K562 (cell line): Measurements from ENCODE around the gene GPN3.

Experiments used
- CBFB ChIP-seq: sonication (generic); formaldehyde crosslinking; IDR thresholded peaks from 2 replicates; pipeline ENCODE4 v1.4.0; 2020; ENCODE audit warnings: mild to moderate bottlenecking, missing genetic modification reagents
- HNRNPK ChIP-seq: fragments of 200-400 bp; formaldehyde crosslinking; IDR thresholded peaks from one replicate; pipeline ENCODE4 v1.6.1; 2018; ENCODE audit warnings: mild to moderate bottlenecking, low read depth, low read length; ENCODE audit not compliant: poor library complexity, severe bottlenecking
- JUND ChIP-seq, 2 experiments: IDR thresholded peaks; 2 replicates in 1 of 2; 3 replicates in 1 of 2; pipeline ENCODE4 v1.6.1; 2011; ENCODE audit warnings: borderline replicate concordance in 2 of 2, low read depth in 2 of 2, low read length in 2 of 2, improper control_type of control experiment in 1 of 2, missing biosample characterization in 1 of 2, missing genetic modification characterization in 1 of 2, missing genetic modification reagents in 1 of 2
- OTX1 ChIP-seq: fragments of 450-650 bp; formaldehyde crosslinking; IDR thresholded peaks from 2 replicates; pipeline ENCODE4 v1.4.0; 2022; ENCODE audit warnings: mild to moderate bottlenecking
- PHF8 ChIP-seq: fragments of 200-600 bp; sonication (generic); IDR thresholded peaks from 2 replicates; pipeline ENCODE4 v1.6.1; 2012; ENCODE audit warnings: mixed run types, mild to moderate bottlenecking, inconsistent platforms, low read length, moderate library complexity, borderline replicate concordance
- POLR2A ChIP-seq: fragments of 450-650 bp; conservative IDR thresholded peaks from 2 replicates; pipeline ENCODE4 v1.6.1; 2016
- RBBP5 ChIP-seq: fragments of 200-600 bp; sonication (generic); IDR thresholded peaks from 2 replicates; pipeline ENCODE4 v1.6.1; 2012; ENCODE audit warnings: borderline replicate concordance, mild to moderate bottlenecking, low read length, control low read depth, inconsistent platforms; ENCODE audit not compliant: insufficient read depth, poor library complexity, severe bottlenecking
- TF ChIP-seq, protein P1 (sequence below): fragments of 250-450 bp; sonication (Bioruptor Pico); IDR thresholded peaks from 2 replicates; pipeline ENCODE4 v1.8.0; 2022; ENCODE audit warnings: moderate library complexity, mild to moderate bottlenecking, inconsistent platforms
- TF ChIP-seq, protein P2 (sequence below), 2 experiments: fragments of 450-650 bp; formaldehyde crosslinking in 1 of 2; IDR thresholded peaks; 2 replicates each; pipeline versions ENCODE4 v1.4.0 to v1.6.1; 2014 to 2020; ENCODE audit warnings: mild to moderate bottlenecking in 2 of 2, borderline replicate concordance in 1 of 2, low read depth in 1 of 2
- TF ChIP-seq, protein P3 (sequence below), 3 experiments: IDR thresholded peaks in 2 of 3; conservative IDR thresholded peaks in 1 of 3; 2 replicates each; pipeline ENCODE4 v1.5.1; 2011 to 2012; ENCODE audit warnings: low read length in 3 of 3, mild to moderate bottlenecking in 3 of 3, control low read depth in 2 of 3, improper control_type of control experiment in 1 of 3, inconsistent platforms in 1 of 3, low read depth in 1 of 3, mixed read lengths in 1 of 3, moderate library complexity in 1 of 3; ENCODE audit not compliant: insufficient read depth in 2 of 3

- TF ChIP-seq JUND (IDR thresholded peaks at IDR 0.05; ENCODE audit: borderline replicate concordance, low read depth, low read length) (no peak), JUND (tag; IDR thresholded peaks at IDR 0.05; ENCODE audit: borderline replicate concordance, low read depth, low read length) (no peak), POLR2A (no peak), CBFB (CRISPR knock-in tag) (no peak), PHF8 (no peak), OTX1 (CRISPR knock-in tag) (no peak), RBBP5 (no peak), HNRNPK (no peak)
- TF ChIP-seq, protein P1, sequence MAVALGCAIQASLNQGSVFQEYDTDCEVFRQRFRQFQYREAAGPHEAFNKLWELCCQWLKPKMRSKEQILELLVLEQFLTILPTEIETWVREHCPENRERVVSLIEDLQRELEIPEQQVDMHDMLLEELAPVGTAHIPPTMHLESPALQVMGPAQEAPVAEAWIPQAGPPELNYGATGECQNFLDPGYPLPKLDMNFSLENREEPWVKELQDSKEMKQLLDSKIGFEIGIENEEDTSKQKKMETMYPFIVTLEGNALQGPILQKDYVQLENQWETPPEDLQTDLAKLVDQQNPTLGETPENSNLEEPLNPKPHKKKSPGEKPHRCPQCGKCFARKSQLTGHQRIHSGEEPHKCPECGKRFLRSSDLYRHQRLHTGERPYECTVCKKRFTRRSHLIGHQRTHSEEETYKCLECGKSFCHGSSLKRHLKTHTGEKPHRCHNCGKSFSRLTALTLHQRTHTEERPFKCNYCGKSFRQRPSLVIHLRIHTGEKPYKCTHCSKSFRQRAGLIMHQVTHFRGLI: no peak
- TF ChIP-seq, protein P2, sequence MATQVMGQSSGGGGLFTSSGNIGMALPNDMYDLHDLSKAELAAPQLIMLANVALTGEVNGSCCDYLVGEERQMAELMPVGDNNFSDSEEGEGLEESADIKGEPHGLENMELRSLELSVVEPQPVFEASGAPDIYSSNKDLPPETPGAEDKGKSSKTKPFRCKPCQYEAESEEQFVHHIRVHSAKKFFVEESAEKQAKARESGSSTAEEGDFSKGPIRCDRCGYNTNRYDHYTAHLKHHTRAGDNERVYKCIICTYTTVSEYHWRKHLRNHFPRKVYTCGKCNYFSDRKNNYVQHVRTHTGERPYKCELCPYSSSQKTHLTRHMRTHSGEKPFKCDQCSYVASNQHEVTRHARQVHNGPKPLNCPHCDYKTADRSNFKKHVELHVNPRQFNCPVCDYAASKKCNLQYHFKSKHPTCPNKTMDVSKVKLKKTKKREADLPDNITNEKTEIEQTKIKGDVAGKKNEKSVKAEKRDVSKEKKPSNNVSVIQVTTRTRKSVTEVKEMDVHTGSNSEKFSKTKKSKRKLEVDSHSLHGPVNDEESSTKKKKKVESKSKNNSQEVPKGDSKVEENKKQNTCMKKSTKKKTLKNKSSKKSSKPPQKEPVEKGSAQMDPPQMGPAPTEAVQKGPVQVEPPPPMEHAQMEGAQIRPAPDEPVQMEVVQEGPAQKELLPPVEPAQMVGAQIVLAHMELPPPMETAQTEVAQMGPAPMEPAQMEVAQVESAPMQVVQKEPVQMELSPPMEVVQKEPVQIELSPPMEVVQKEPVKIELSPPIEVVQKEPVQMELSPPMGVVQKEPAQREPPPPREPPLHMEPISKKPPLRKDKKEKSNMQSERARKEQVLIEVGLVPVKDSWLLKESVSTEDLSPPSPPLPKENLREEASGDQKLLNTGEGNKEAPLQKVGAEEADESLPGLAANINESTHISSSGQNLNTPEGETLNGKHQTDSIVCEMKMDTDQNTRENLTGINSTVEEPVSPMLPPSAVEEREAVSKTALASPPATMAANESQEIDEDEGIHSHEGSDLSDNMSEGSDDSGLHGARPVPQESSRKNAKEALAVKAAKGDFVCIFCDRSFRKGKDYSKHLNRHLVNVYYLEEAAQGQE (IDR thresholded peaks at IDR 0.05; ENCODE audit: borderline replicate concordance): no peak
- TF ChIP-seq, protein P2 (CRISPR knock-in tag; IDR thresholded peaks at IDR 0.05; ENCODE audit: low read depth): no peak
- TF ChIP-seq, protein P3, sequence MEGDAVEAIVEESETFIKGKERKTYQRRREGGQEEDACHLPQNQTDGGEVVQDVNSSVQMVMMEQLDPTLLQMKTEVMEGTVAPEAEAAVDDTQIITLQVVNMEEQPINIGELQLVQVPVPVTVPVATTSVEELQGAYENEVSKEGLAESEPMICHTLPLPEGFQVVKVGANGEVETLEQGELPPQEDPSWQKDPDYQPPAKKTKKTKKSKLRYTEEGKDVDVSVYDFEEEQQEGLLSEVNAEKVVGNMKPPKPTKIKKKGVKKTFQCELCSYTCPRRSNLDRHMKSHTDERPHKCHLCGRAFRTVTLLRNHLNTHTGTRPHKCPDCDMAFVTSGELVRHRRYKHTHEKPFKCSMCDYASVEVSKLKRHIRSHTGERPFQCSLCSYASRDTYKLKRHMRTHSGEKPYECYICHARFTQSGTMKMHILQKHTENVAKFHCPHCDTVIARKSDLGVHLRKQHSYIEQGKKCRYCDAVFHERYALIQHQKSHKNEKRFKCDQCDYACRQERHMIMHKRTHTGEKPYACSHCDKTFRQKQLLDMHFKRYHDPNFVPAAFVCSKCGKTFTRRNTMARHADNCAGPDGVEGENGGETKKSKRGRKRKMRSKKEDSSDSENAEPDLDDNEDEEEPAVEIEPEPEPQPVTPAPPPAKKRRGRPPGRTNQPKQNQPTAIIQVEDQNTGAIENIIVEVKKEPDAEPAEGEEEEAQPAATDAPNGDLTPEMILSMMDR (IDR thresholded peaks at IDR 0.05 in 2 of 3, conservative IDR thresholded peaks at IDR 0.05 in 1 of 3; ENCODE audit: insufficient read depth in 2 of 3, low read depth in 1 of 3, low read length in 3 of 3): no peak
These were observed 1.3 kb downstream of the GPN3 start for GRCh38 chr12:110466791-110467190.
